Measurements from ENCODE around the gene SH3RF3.

DNA sequence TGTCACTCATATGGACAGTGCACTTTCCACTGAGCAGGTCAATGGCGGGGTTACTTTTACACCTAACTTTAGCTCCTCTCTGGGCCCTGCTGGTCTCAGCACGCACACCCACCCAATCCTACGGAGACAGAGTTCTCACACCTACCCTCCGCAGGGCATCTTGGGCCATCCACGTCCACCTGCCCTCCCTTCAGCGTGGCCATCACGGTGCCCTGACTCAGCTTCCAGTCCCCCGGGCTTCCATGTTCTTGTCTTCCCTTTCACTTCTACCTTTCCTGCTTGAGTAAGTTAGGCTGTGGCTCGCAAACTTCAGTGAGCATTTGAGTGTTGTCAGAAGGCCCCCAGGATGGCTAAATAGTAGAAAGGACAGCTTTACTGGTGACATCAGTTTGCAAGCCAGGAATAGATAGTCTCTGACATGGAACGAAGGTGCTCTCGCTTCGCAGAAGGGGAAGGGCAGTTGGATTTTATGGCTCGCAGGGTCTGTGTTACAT lies 252.4 kb downstream of the SH3RF3 start:
- TF ChIP-seq POLR2A (IDR thresholded peaks at IDR 0.05), result no peak
- TF ChIP-seq, protein P1, sequence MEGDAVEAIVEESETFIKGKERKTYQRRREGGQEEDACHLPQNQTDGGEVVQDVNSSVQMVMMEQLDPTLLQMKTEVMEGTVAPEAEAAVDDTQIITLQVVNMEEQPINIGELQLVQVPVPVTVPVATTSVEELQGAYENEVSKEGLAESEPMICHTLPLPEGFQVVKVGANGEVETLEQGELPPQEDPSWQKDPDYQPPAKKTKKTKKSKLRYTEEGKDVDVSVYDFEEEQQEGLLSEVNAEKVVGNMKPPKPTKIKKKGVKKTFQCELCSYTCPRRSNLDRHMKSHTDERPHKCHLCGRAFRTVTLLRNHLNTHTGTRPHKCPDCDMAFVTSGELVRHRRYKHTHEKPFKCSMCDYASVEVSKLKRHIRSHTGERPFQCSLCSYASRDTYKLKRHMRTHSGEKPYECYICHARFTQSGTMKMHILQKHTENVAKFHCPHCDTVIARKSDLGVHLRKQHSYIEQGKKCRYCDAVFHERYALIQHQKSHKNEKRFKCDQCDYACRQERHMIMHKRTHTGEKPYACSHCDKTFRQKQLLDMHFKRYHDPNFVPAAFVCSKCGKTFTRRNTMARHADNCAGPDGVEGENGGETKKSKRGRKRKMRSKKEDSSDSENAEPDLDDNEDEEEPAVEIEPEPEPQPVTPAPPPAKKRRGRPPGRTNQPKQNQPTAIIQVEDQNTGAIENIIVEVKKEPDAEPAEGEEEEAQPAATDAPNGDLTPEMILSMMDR (IDR thresholded peaks at IDR 0.05), result no peak
